ENCODE data around the gene AP4M1. TPM values are rescaled to one million over a fixed set of nuclear protein-coding genes. Genes with fewer than 3 reads are reported as not detected.
"Not testable (repeated sequence)": the region's sequence is repeated elsewhere in the genome, so short reads cannot be mapped to it uniquely, and the experiment has no call there.

AP4M1 gene
- total and polyA plus RNA-seq, 4 experiments from 2014 or later = 3.2 to 14.9 (median 8.2) TPM

- ChIA-PET POLR2A (ENCODE audit: partially characterized antibody) (interaction anchor here (0.6 to 5.5 kb wide), 14 partner anchors 8 to 513 kb away, joined by 3 to 45 read pairs (median 3); partner anchors contain the start of genes AP4M1, CNPY4, GPC2 and LAMTOR4), CTCF (ENCODE audit: partially characterized antibody) (interaction anchor here (0.6 to 7.2 kb wide), 12 partner anchors 18 to 215 kb away, joined by 3 to 56 read pairs (median 3); partner anchors contain the start of genes AP4M1, LAMTOR4, MCM7 and TRIM4)
- Mint-ChIP-seq H3K9me3 (peaks cover 0 to 3% (median 0%) of the 10 kb centered on the region in 8 donors), H3K4me1 (peaks cover 19 to 47% (median 30%) of the 10 kb centered on the region in 4 donors), H3K36me3 (peaks cover 0 to 19% of the 10 kb centered on the region in 2 donors), H3K27me3 (no peaks in the 10 kb centered on the region), H3K27ac (peak overlapping the region; percentile 54 to 88 (median 85)), H3K4me3 (peak overlapping the region; percentile 77 to 99 (median 80))
- peak in 3 of 5 donors; percentile 9 to 25 (median 17) for DNase-seq
- intact Hi-C loops (cut with micrococcal nuclease) = loop anchor here (1.0 to 2.0 kb wide), 3 partner anchors 9 to 79 kb away; partner anchors contain the start of genes CNPY4, TAF6, ZNF3 and ZSCAN21
- Histone ChIP-seq H3K4me1 (ENCODE audit: insufficient read depth, low read length) (peaks cover 42% of the 10 kb centered on the region), H3K9me3 (ENCODE audit: control insufficient read depth in 1 of 2, low read length in 2 of 2) (no peaks in the 10 kb centered on the region), H3K36me3 (ENCODE audit: insufficient read depth, low read length) (peaks cover 9% of the 10 kb centered on the region), H3K27ac (ENCODE audit: low read depth, low read length) (peak overlapping the region; percentile 87), H3K27me3 (ENCODE audit: insufficient read depth, low read length) (no peaks in the 10 kb centered on the region), H3K4me3 (ENCODE audit: low read length in 2 of 2) (peak overlapping the region; percentile 94 to 98)
These were observed 26.6 kb downstream of the AP4M1 start for GRCh38 chr7:100127866-100128636.

GRCh38 chr7:100128637-100128963 is 27.2 kb downstream of the AP4M1 start:
- Mint-ChIP-seq H3K4me3 (peak overlapping the region; percentile 77 to 99 (median 80)), H3K27ac (peak overlapping the region in 6 of 7 donors; percentile 64 to 88 (median 86)), H3K36me3 (peaks cover 0 to 19% of the 10 kb centered on the region in 2 donors), H3K9me3 (peaks cover 0 to 3% (median 0%) of the 10 kb centered on the region in 8 donors), H3K27me3 (no peaks in the 10 kb centered on the region), H3K4me1 (peaks cover 19 to 47% (median 30%) of the 10 kb centered on the region in 4 donors)
- ChIA-PET CTCF (ENCODE audit: partially characterized antibody) (interaction anchor here (0.6 to 7.2 kb wide), 15 partner anchors 17 to 214 kb away, joined by 3 to 56 read pairs (median 4); partner anchors contain the start of genes AP4M1, LAMTOR4, MCM7 and TRIM4), POLR2A (ENCODE audit: partially characterized antibody) (interaction anchor here (0.6 to 5.5 kb wide), 15 partner anchors 9 to 513 kb away, joined by 3 to 45 read pairs (median 3); partner anchors contain the start of genes AP4M1, CNPY4, GPC2 and LAMTOR4)
- intact Hi-C loops (cut with micrococcal nuclease) = no loop called here
- no peaks in the 10 kb centered on the region for H3K27me3 ChIP-seq (ENCODE audit: insufficient read depth, low read length)
- H3K4me1 ChIP-seq (ENCODE audit: insufficient read depth, low read length) = peaks cover 42% of the 10 kb centered on the region
- H3K36me3 ChIP-seq (ENCODE audit: insufficient read depth, low read length) = peaks cover 9% of the 10 kb centered on the region
- H3K4me3 ChIP-seq (ENCODE audit: low read length in 2 of 2) = no peak overlapping the region
- DNase-seq = no peak
- H3K9me3 ChIP-seq (ENCODE audit: control insufficient read depth in 1 of 2, low read length in 2 of 2) = no peaks in the 10 kb centered on the region
- no peak overlapping the region for H3K27ac ChIP-seq (ENCODE audit: low read depth, low read length)

GRCh38 chr7:100130220-100130607 is 28.8 kb downstream of the AP4M1 start:
- CTCF ChIA-PET (ENCODE audit: partially characterized antibody) = interaction anchor here (0.7 to 7.2 kb wide), 34 partner anchors 9 to 482 kb away, joined by 3 to 108 read pairs (median 5); partner anchors contain the start of genes AP4M1, AZGP1, CNPY4 and GJC3
- H3K36me3 Mint-ChIP-seq; H3K4me3 Mint-ChIP-seq; H3K27ac ChIP-seq (ENCODE audit: low read depth, low read length); DNase-seq; H3K4me3 ChIP-seq (ENCODE audit: low read length in 2 of 2); H3K9me3 ChIP-seq (ENCODE audit: control insufficient read depth in 1 of 2, low read length in 2 of 2); H3K27ac Mint-ChIP-seq; H3K9me3 Mint-ChIP-seq; H3K27me3 Mint-ChIP-seq; H3K36me3 ChIP-seq (ENCODE audit: insufficient read depth, low read length); intact Hi-C loops (cut with micrococcal nuclease); H3K27me3 ChIP-seq (ENCODE audit: insufficient read depth, low read length): not testable (repeated sequence)
- peaks cover 12 to 36% (median 21%) of the 10 kb centered on the region in 4 donors for H3K4me1 Mint-ChIP-seq
- POLR2A ChIA-PET (ENCODE audit: partially characterized antibody) = interaction anchor here (0.5 to 5.5 kb wide), 8 partner anchors 10 to 142 kb away, joined by 3 to 45 read pairs (median 4); partner anchors contain the start of genes AP4M1, CNPY4, COPS6 and LAMTOR4
- H3K4me1 ChIP-seq (ENCODE audit: insufficient read depth, low read length) = peaks cover 33% of the 10 kb centered on the region

GRCh38 chr7:100130608-100131453 is 29.4 kb downstream of the AP4M1 start:
- Histone ChIP-seq H3K4me3 (ENCODE audit: low read length in 2 of 2) (no peak overlapping the region), H3K27me3 (ENCODE audit: insufficient read depth, low read length) (no peaks in the 10 kb centered on the region), H3K27ac (ENCODE audit: low read depth, low read length) (no peak overlapping the region), H3K9me3 (ENCODE audit: control insufficient read depth in 1 of 2, low read length in 2 of 2) (no peaks in the 10 kb centered on the region), H3K36me3 (ENCODE audit: insufficient read depth, low read length) (no peaks in the 10 kb centered on the region), H3K4me1 (ENCODE audit: insufficient read depth, low read length) (peaks cover 27% of the 10 kb centered on the region)
- intact Hi-C loops (cut with micrococcal nuclease) = loop anchor here (1.0 kb wide), 1 partner anchor 218 kb away; no protein-coding TSS in a partner anchor
- Mint-ChIP-seq H3K9me3 (peaks cover 0 to 3% (median 0%) of the 10 kb centered on the region in 8 donors), H3K4me1 (peaks cover 12 to 30% (median 21%) of the 10 kb centered on the region in 4 donors), H3K27ac (peak overlapping the region in 3 of 7 donors; percentile 19 to 52 (median 41)), H3K27me3 (no peaks in the 10 kb centered on the region), H3K36me3 (peaks cover 0 to 9% of the 10 kb centered on the region in 2 donors), H3K4me3 (peak overlapping the region in 2 of 8 donors; percentile 41 to 43)
- peak; percentile 78 to 82 (median 80) for DNase-seq
- CTCF ChIA-PET (ENCODE audit: partially characterized antibody) = interaction anchor here (0.6 to 7.2 kb wide), 31 partner anchors 10 to 1331 kb away, joined by 3 to 108 read pairs (median 5); partner anchors contain the start of genes AP4M1, CNPY4, GJC3 and GPC2
- POLR2A ChIA-PET (ENCODE audit: partially characterized antibody) = interaction anchor here (0.5 to 5.5 kb wide), 10 partner anchors 11 to 142 kb away, joined by 3 to 45 read pairs (median 4); partner anchors contain the start of genes AP4M1, CNPY4, COPS6 and LAMTOR4

GRCh38 chr7:100132126-100132525 is 30.7 kb downstream of the AP4M1 start:
- H3K27ac ChIP-seq (ENCODE audit: low read depth, low read length) = no peak overlapping the region
- H3K4me3 Mint-ChIP-seq = peak overlapping the region in 1 of 8 donors; percentile 52
- peak overlapping the region in 2 of 7 donors; percentile 66 to 77 for H3K27ac Mint-ChIP-seq
- H3K36me3 Mint-ChIP-seq = no peaks in the 10 kb centered on the region
- no peaks in the 10 kb centered on the region for H3K9me3 ChIP-seq (ENCODE audit: control insufficient read depth in 1 of 2, low read length in 2 of 2)
- no peaks in the 10 kb centered on the region for H3K27me3 ChIP-seq (ENCODE audit: insufficient read depth, low read length)
- DNase-seq = no peak
- H3K9me3 Mint-ChIP-seq = no peaks in the 10 kb centered on the region
- POLR2A ChIA-PET (ENCODE audit: partially characterized antibody) = interaction anchor here (1.0 to 5.5 kb wide), 9 partner anchors 16 to 276 kb away, joined by 3 to 45 read pairs (median 4); partner anchors contain the start of genes AP4M1, LAMTOR4, MCM7 and PVRIG
- H3K36me3 ChIP-seq (ENCODE audit: insufficient read depth, low read length) = no peaks in the 10 kb centered on the region
- H3K4me3 ChIP-seq (ENCODE audit: low read length in 2 of 2) = no peak overlapping the region
- CTCF ChIA-PET (ENCODE audit: partially characterized antibody) = interaction anchor here (0.9 to 7.2 kb wide), 35 partner anchors 11 to 319 kb away, joined by 3 to 108 read pairs (median 6); partner anchors contain the start of genes AP4M1, GPC2, LAMTOR4 and MCM7
- H3K27me3 Mint-ChIP-seq = peaks cover 0 to 1% of the 10 kb centered on the region in 2 donors
- intact Hi-C loops (cut with micrococcal nuclease) = loop anchor here (1.0 to 2.0 kb wide), 5 partner anchors 59 to 275 kb away; no protein-coding TSS in a partner anchor
- peaks cover 25% of the 10 kb centered on the region for H3K4me1 ChIP-seq (ENCODE audit: insufficient read depth, low read length)
- peaks cover 5 to 20% (median 14%) of the 10 kb centered on the region in 4 donors for H3K4me1 Mint-ChIP-seq

- Mint-ChIP-seq H3K27me3 (peaks cover 0 to 1% of the 10 kb centered on the region in 2 donors), H3K36me3 (no peaks in the 10 kb centered on the region), H3K9me3 (no peaks in the 10 kb centered on the region), H3K4me3 (peak overlapping the region in 2 of 8 donors; percentile 39 to 52), H3K4me1 (peaks cover 5 to 20% (median 13%) of the 10 kb centered on the region in 4 donors), H3K27ac (peak overlapping the region in 5 of 7 donors; percentile 36 to 77 (median 48))
- ChIA-PET CTCF (ENCODE audit: partially characterized antibody) (interaction anchor here (0.7 to 7.2 kb wide), 46 partner anchors 11 to 319 kb away, joined by 3 to 108 read pairs (median 4); partner anchors contain the start of genes AP4M1, AZGP1, GAL3ST4 and GPC2), POLR2A (ENCODE audit: partially characterized antibody) (interaction anchor here (0.7 to 5.5 kb wide), 11 partner anchors 15 to 275 kb away, joined by 3 to 45 read pairs (median 4); partner anchors contain the start of genes AP4M1, LAMTOR4, MCM7 and PVRIG)
- Histone ChIP-seq H3K4me3 (ENCODE audit: low read length in 2 of 2) (no peak overlapping the region), H3K4me1 (ENCODE audit: insufficient read depth, low read length) (peaks cover 24% of the 10 kb centered on the region), H3K27ac (ENCODE audit: low read depth, low read length) (no peak overlapping the region), H3K27me3 (ENCODE audit: insufficient read depth, low read length) (no peaks in the 10 kb centered on the region), H3K36me3 (ENCODE audit: insufficient read depth, low read length) (no peaks in the 10 kb centered on the region), H3K9me3 (ENCODE audit: control insufficient read depth in 1 of 2, low read length in 2 of 2) (no peaks in the 10 kb centered on the region)
- intact Hi-C loops (cut with micrococcal nuclease) = loop anchor here (1.0 to 2.0 kb wide), 5 partner anchors 58 to 274 kb away; no protein-coding TSS in a partner anchor
- DNase-seq = peak; percentile 60 to 71 (median 65)
These were observed 31.3 kb downstream of the AP4M1 start for GRCh38 chr7:100132697-100133151.

Measured in CD4-positive, alpha-beta memory T cell (primary cell).